Spleen (tissue), 7 donors: Measurements from ENCODE around the gene MMAB.

ENCODE experiments used
- CTCF ChIP-seq, 11 experiments: fragments of 200-600 bp in 7 of 11; fragments of 450-650 bp in 4 of 11; sonication (generic) in 4 of 11; IDR thresholded peaks in 8 of 11; conservative IDR thresholded peaks in 3 of 11; 1 replicate in 7 of 11; 2 replicates in 4 of 11; pipeline versions ENCODE4 v1.4.0 to v1.8.0; 2016 to 2021; ENCODE audit warnings: antibody characterized with exemption in 11 of 11, inconsistent platforms in 4 of 11, mild to moderate bottlenecking in 1 of 11
- POLR2A ChIP-seq, 3 donors: fragments of 450-650 bp; IDR thresholded peaks; one replicate each; pipeline ENCODE4 v1.5.1; 2017; ENCODE audit warnings: antibody characterized with exemption in 3 of 3, mild to moderate bottlenecking in 1 of 3
- POLR2AphosphoS5 ChIP-seq, 3 donors: sonication (generic); formaldehyde crosslinking; IDR thresholded peaks; one replicate each; pipeline ENCODE4 v1.5.1; 2017; ENCODE audit warnings: antibody characterized with exemption in 3 of 3
- donor health status: DM: no; HTN: no; CAD: no; lungs with moderate emphysema.
- donor health status: DM: no; HTN: no; CAD: no.
- donor health status: DM: no; HTN: no; CAD: no.

GRCh38 chr12:109598428-109598854 is 25.1 kb upstream of the MMAB start:
- no peak for TF ChIP-seq CTCF (IDR thresholded peaks at IDR 0.05 in 8 of 11, conservative IDR thresholded peaks at IDR 0.05 in 3 of 11)
- no peak for TF ChIP-seq POLR2AphosphoS5 (IDR thresholded peaks at IDR 0.05)
- TF ChIP-seq POLR2A (IDR thresholded peaks at IDR 0.05), result no peak
